Measurements from ENCODE around the gene ARHGEF28.

ARHGEF28 gene

GRCh38 chr5:73693573-73694061 lies 67.6 kb downstream of the ARHGEF28 start:
- DNase-seq, result no peak

- no peak for DNase-seq
These were observed 68.1 kb downstream of the ARHGEF28 start for GRCh38 chr5:73694089-73694488.

- DNase-seq, result no peak
These were observed 72.0 kb downstream of the ARHGEF28 start for GRCh38 chr5:73698011-73698410.

GRCh38 chr5:73701566-73701965 lies 75.6 kb downstream of the ARHGEF28 start:
- DNase-seq, result no peak

- no peak for DNase-seq
These were observed 76.5 kb downstream of the ARHGEF28 start for GRCh38 chr5:73702534-73702933.

- DNase-seq, result no peak
These were observed 77.0 kb downstream of the ARHGEF28 start for GRCh38 chr5:73702951-73703350.

GRCh38 chr5:73705364-73705763 lies 79.4 kb downstream of the ARHGEF28 start:
- no peak for DNase-seq

GRCh38 chr5:73706963-73707362 lies 81.0 kb downstream of the ARHGEF28 start:
- DNase-seq, result no peak

- no peak for DNase-seq
These were observed 83.6 kb downstream of the ARHGEF28 start for GRCh38 chr5:73709536-73710129.

GRCh38 chr5:73716284-73716808 lies 90.3 kb downstream of the ARHGEF28 start:
- no peak for DNase-seq

GRCh38 chr5:73718762-73719161 lies 92.8 kb downstream of the ARHGEF28 start:
- DNase-seq, result no peak

GRCh38 chr5:73719632-73720031 lies 93.6 kb downstream of the ARHGEF28 start:
- DNase-seq, result no peak

GRCh38 chr5:73722231-73722630 lies 96.2 kb downstream of the ARHGEF28 start:
- DNase-seq, result no peak

- DNase-seq, result no peak
These were observed 100.1 kb downstream of the ARHGEF28 start for GRCh38 chr5:73726071-73726470.

GRCh38 chr5:73726606-73727231 lies 100.7 kb downstream of the ARHGEF28 start:
- DNase-seq, result no peak

GRCh38 chr5:73727470-73727869 lies 101.5 kb downstream of the ARHGEF28 start:
- DNase-seq, result no peak

- DNase-seq, result no peak
These were observed 102.7 kb downstream of the ARHGEF28 start for GRCh38 chr5:73728493-73729273.

GRCh38 chr5:73729329-73729728 lies 103.3 kb downstream of the ARHGEF28 start:
- no peak for DNase-seq

- no peak for DNase-seq
These were observed 106.0 kb downstream of the ARHGEF28 start for GRCh38 chr5:73732045-73732444.

- no peak for DNase-seq
These were observed 107.2 kb downstream of the ARHGEF28 start for GRCh38 chr5:73733219-73733618.

- no peak for DNase-seq
These were observed 109.2 kb downstream of the ARHGEF28 start for GRCh38 chr5:73735032-73735734.

- DNase-seq, result no peak
These were observed 113.7 kb downstream of the ARHGEF28 start for GRCh38 chr5:73739650-73740049.

GRCh38 chr5:73740274-73740790 lies 114.3 kb downstream of the ARHGEF28 start:
- no peak for DNase-seq

Data from right hindlimb (tissue), 1 donor.